IMR-90 (cell line): Measurements from ENCODE around the gene PGM2. TPM values are rescaled to one million over a fixed set of nuclear protein-coding genes. Genes with fewer than 3 reads are reported as not detected.

Experiments used
- ATAC-seq: fragments of 200-7000 bp; cut with Tn5 transposase; 2 replicates; pipeline ENCODE4 v1.9.1; 2020; ENCODE audit warnings: low read depth, mild to moderate bottlenecking, moderate library complexity
- BruUV-seq: library from RNA; stranded (reverse); fragments of 400-500 nt; replicated peaks from 2 replicates; lab custom pipeline; 2021; lab: Mats Ljungman, UMichigan
- CTCF ChIA-PET: fragments of 300-600 bp; formaldehyde crosslinking; extraction: SDS; loops from one replicate; lab custom pipeline; 2021; ENCODE audit warnings: antibody characterized with exemption; lab: Yijun Ruan, JAX
- POLR2A ChIA-PET: fragments of 300-600 bp; sonication (Branson Sonifier 250); formaldehyde crosslinking; loops from one replicate; lab custom pipeline; 2022; ENCODE audit warnings: antibody characterized with exemption; ENCODE audit not compliant: unreplicated experiment; lab: Charles Lee
- DNase-seq: peaks from one replicate; pipeline ENCODE4 v3.0.0; 2013
- H2AFZ ChIP-seq: replicated peaks from 2 replicates; pipeline ENCODE3; 2013; ENCODE audit warnings: low read length, mild to moderate bottlenecking; ENCODE audit not compliant: poor library complexity
- H2AK5ac ChIP-seq: 2 replicates; pipeline ENCODE4 v1.6.1; 2013; ENCODE audit warnings: low read depth, low read length, inconsistent platforms
- H2AK9ac ChIP-seq: replicated peaks from 2 replicates; pipeline ENCODE3; 2013; ENCODE audit warnings: mild to moderate bottlenecking, low read depth, low read length, moderate library complexity; ENCODE audit not compliant: poor library complexity
- H2BK120ac ChIP-seq: 2 replicates; pipeline ENCODE4 v1.6.1; 2013; ENCODE audit warnings: low read depth, low read length, inconsistent platforms
- H2BK15ac ChIP-seq: 3 replicates; pipeline ENCODE4 v1.6.1; 2013; ENCODE audit warnings: low read depth, low read length, inconsistent platforms
- H2BK20ac ChIP-seq: 2 replicates; pipeline ENCODE4 v1.6.1; 2013; ENCODE audit warnings: low read depth, mild to moderate bottlenecking, inconsistent platforms, low read length, moderate library complexity
- H2BK5ac ChIP-seq: 2 replicates; pipeline ENCODE4 v1.6.1; 2013; ENCODE audit warnings: mild to moderate bottlenecking, low read depth, low read length, inconsistent platforms; ENCODE audit not compliant: poor library complexity, severe bottlenecking
- H3K14ac ChIP-seq: replicated peaks from 2 replicates; pipeline ENCODE4 v1.6.1; 2013; ENCODE audit warnings: low read depth, low read length, inconsistent platforms
- H3K18ac ChIP-seq: 2 replicates; pipeline ENCODE4 v1.6.1; 2013; ENCODE audit warnings: low read depth, low read length, control low read depth
- H3K23ac ChIP-seq: 2 replicates; pipeline ENCODE4 v1.6.1; 2013; ENCODE audit warnings: low read depth, low read length, inconsistent platforms
- H3K27ac ChIP-seq: 2 replicates; pipeline ENCODE4 v1.5.1; 2013; ENCODE audit warnings: mild to moderate bottlenecking, control low read depth, low read length; ENCODE audit not compliant: insufficient read depth
- H3K27me3 ChIP-seq: 2 replicates; pipeline ENCODE4 v1.6.1; 2013; ENCODE audit warnings: low read length; ENCODE audit not compliant: control insufficient read depth, insufficient read depth
- H3K36me3 ChIP-seq: 2 replicates; pipeline ENCODE4 v1.6.1; 2013; ENCODE audit warnings: low read length, mixed read lengths; ENCODE audit not compliant: control insufficient read depth, insufficient read depth
- H3K4ac ChIP-seq: 2 replicates; pipeline ENCODE4 v1.6.1; 2013; ENCODE audit warnings: low read depth, low read length, inconsistent platforms
- H3K4me1 ChIP-seq: 2 replicates; pipeline ENCODE4 v1.6.1; 2013; ENCODE audit warnings: low read length, mixed read lengths; ENCODE audit not compliant: control insufficient read depth, insufficient read depth
- H3K4me2 ChIP-seq: 2 replicates; pipeline ENCODE4 v1.6.1; 2013; ENCODE audit warnings: low read depth, mild to moderate bottlenecking, control low read depth, low read length, moderate library complexity
- H3K4me3 ChIP-seq: 2 replicates; pipeline ENCODE4 v1.5.1; 2013; ENCODE audit warnings: low read depth, mild to moderate bottlenecking, control low read depth, low read length, moderate library complexity; ENCODE audit not compliant: insufficient read depth
- H3K56ac ChIP-seq: 2 replicates; pipeline ENCODE4 v1.6.1; 2013; ENCODE audit warnings: low read length, inconsistent platforms; ENCODE audit not compliant: insufficient read depth; ENCODE audit errors: extremely low read depth
- H3K79me1 ChIP-seq, 2 experiments: 2 replicates each; pipeline ENCODE4 v1.6.1; 2013; ENCODE audit warnings: low read length in 2 of 2, inconsistent platforms in 1 of 2, low read depth in 1 of 2
- H3K9ac ChIP-seq: 2 replicates; pipeline ENCODE4 v1.6.1; 2013; ENCODE audit warnings: low read depth, low read length, control low read depth
- H3K9me1 ChIP-seq: 2 replicates; pipeline ENCODE4 v1.6.1; 2013; ENCODE audit warnings: low read length, inconsistent platforms; ENCODE audit not compliant: insufficient read depth
- H3K9me3 ChIP-seq: 2 replicates; pipeline ENCODE4 v1.6.1; 2013; ENCODE audit warnings: low read length; ENCODE audit not compliant: control insufficient read depth, insufficient read depth
- H4K20me1 ChIP-seq: 2 replicates; pipeline ENCODE4 v1.6.1; 2013; ENCODE audit warnings: low read length, inconsistent platforms; ENCODE audit not compliant: insufficient read depth
- H4K5ac ChIP-seq: 2 replicates; pipeline ENCODE4 v1.6.1; 2013; ENCODE audit warnings: mild to moderate bottlenecking, low read depth, low read length, control low read depth
- H4K8ac ChIP-seq, 2 experiments: 2 replicates each; pipeline ENCODE4 v1.6.1; 2013; ENCODE audit warnings: low read depth in 2 of 2, low read length in 2 of 2, control low read depth in 1 of 2, inconsistent platforms in 1 of 2
- H4K91ac ChIP-seq: 2 replicates; pipeline ENCODE4 v1.6.1; 2013; ENCODE audit warnings: low read depth, low read length, inconsistent platforms; ENCODE audit not compliant: insufficient read depth
- CHD1 ChIP-seq: IDR thresholded peaks from 2 replicates; pipeline ENCODE4 v1.6.1; 2012; ENCODE audit warnings: low read depth, low read length, improper control_type of control experiment
- MAZ ChIP-seq: IDR thresholded peaks from 2 replicates; pipeline ENCODE4 v1.6.1; 2012; ENCODE audit warnings: low read depth, mild to moderate bottlenecking, low read length, improper control_type of control experiment, moderate library complexity, borderline replicate concordance
- RAD21 ChIP-seq: IDR thresholded peaks from 2 replicates; pipeline ENCODE4 v1.6.1; 2012; ENCODE audit warnings: low read length, improper control_type of control experiment
- WGBS, 2 experiments: methylation state at CpG; one replicate each; pipeline versions ENCODE4 v1.1.5 to v1.1.7; 2013; ENCODE audit warnings: missing lambda C conversion rate in 2 of 2; ENCODE audit not compliant: insufficient read length in 1 of 2; ENCODE audit errors: extremely low coverage in 2 of 2; 5-methylcytosine and 5-hydroxymethylcytosine counted together
- dilution Hi-C: fragments of 300-500 bp; cut with HindIII; formaldehyde crosslinking; loops from one replicate; pipeline ENCODE4 v1.14.3; 2018; ENCODE audit warnings: low sequenced_read_pairs; ENCODE audit not compliant: unreplicated experiment
- in situ Hi-C: fragments of 300-500 bp; cut with MboI; formaldehyde crosslinking; loops from 3 replicates; pipeline ENCODE4 v1.14.3; 2019; ENCODE audit warnings: low sequenced_read_pairs, inconsistent platforms, mixed read lengths
- intact Hi-C: fragments of 100-400 bp; cut with micrococcal nuclease; formaldehyde crosslinking; loops from 2 replicates; pipeline ENCODE4 v1.10.0; 2022
- polyA plus RNA-seq, 3 experiments: library from polyadenylated mRNA; depleted of rRNA; stranded (reverse); fragments of >200 nt; gene quantifications; 2 replicates each; pipeline ENCODE4 v1.2.3, GENCODE V29; 2012; ENCODE audit warnings: low replicate concordance in 1 of 3
- total RNA-seq: library from RNA; depleted of rRNA; stranded (reverse); fragments of >200 nt; gene quantifications from 2 replicates; pipeline ENCODE4 v1.2.3, GENCODE V29; 2012

Gene PGM2
- total and polyA plus RNA-seq, 2 of the 4 experiments (the other 2 are of a cell fraction): 18.7 to 26.2 TPM

- H3K9me3 ChIP-seq: no peaks in the 10 kb centered on the region
- H3K4ac ChIP-seq: no peak overlapping the region
- no peak overlapping the region for H4K8ac ChIP-seq
- no peak overlapping the region for H2BK5ac ChIP-seq
- dilution Hi-C loops (no loop called here), intact Hi-C loops (no loop called here), in situ Hi-C loops (no loop called here)
- ATAC-seq (no peak), DNase-seq (no peak)
- H2BK20ac ChIP-seq: no peak overlapping the region
- 0 out of 2 replicates have a peak, but pooled peaks cover 4% of the 10 kb centered on the region for H3K9me1 ChIP-seq
- H3K9ac ChIP-seq: no peak overlapping the region
- no TSS peak for BruUV-seq
- no peak overlapping the region for H3K18ac ChIP-seq
- H4K91ac ChIP-seq: no peak overlapping the region
- no peak overlapping the region for H3K23ac ChIP-seq
- H3K4me2 ChIP-seq: no peak overlapping the region
- no peak overlapping the region for H2AK9ac ChIP-seq
- no peaks in the 10 kb centered on the region for H4K20me1 ChIP-seq
- H2AK5ac ChIP-seq: no peak overlapping the region
- H3K79me1 ChIP-seq: peaks cover 2 to 4% of the 10 kb centered on the region in 2 experiments; a peak in 2 of 4 replicates
- CTCF ChIA-PET: no interaction called here
- no peak overlapping the region for H4K5ac ChIP-seq
- H3K36me3 ChIP-seq: peaks cover 19% of the 10 kb centered on the region
- no peak overlapping the region for H3K4me3 ChIP-seq
- no peak for TF ChIP-seq MAZ
- TF ChIP-seq RAD21: no peak
- no peak for TF ChIP-seq CHD1
- H2AFZ ChIP-seq: no peak overlapping the region
- POLR2A ChIA-PET: no interaction called here
- no peak overlapping the region for H3K56ac ChIP-seq
- no peak overlapping the region for H3K14ac ChIP-seq
- H3K27ac ChIP-seq: no peak overlapping the region
- H3K27me3 ChIP-seq: no peaks in the 10 kb centered on the region
- WGBS, 2 experiments: 64% methylated on average over 2 of the region's 10 CpGs; no CpG with 5 or more reads in 1 of the 2 experiments
- no peak overlapping the region for H2BK15ac ChIP-seq
- peaks cover 3% of the 10 kb centered on the region; the same call in 1 of the 2 replicates for H3K4me1 ChIP-seq
- no peak overlapping the region for H2BK120ac ChIP-seq
Measured at GRCh38 chr4:37836274-37836673, 9.8 kb downstream of the PGM2 start.
